Suprapubic skin (tissue), 3 donors: ENCODE results near the gene KRTAP1-3.

Experiments
- EP300 ChIP-seq: sonication (generic); formaldehyde crosslinking; IDR thresholded peaks from one replicate; pipeline ENCODE4 v1.6.1; 2017; ENCODE audit warnings: antibody characterized with exemption
- TF ChIP-seq, protein P1 (sequence below), 2 donors: fragments of 200-600 bp in 1 of 2; fragments of 450-650 bp in 1 of 2; sonication (generic) in 1 of 2; IDR thresholded peaks; one replicate each; pipeline ENCODE4 v1.5.1; 2016 to 2019; ENCODE audit warnings: antibody characterized with exemption in 2 of 2, mild to moderate bottlenecking in 1 of 2, moderate library complexity in 1 of 2

GRCh38 chr17:41049110-41049509 is 14.4 kb upstream of the KRTAP1-3 start:
- TF ChIP-seq EP300, result no peak
- TF ChIP-seq, protein P1, sequence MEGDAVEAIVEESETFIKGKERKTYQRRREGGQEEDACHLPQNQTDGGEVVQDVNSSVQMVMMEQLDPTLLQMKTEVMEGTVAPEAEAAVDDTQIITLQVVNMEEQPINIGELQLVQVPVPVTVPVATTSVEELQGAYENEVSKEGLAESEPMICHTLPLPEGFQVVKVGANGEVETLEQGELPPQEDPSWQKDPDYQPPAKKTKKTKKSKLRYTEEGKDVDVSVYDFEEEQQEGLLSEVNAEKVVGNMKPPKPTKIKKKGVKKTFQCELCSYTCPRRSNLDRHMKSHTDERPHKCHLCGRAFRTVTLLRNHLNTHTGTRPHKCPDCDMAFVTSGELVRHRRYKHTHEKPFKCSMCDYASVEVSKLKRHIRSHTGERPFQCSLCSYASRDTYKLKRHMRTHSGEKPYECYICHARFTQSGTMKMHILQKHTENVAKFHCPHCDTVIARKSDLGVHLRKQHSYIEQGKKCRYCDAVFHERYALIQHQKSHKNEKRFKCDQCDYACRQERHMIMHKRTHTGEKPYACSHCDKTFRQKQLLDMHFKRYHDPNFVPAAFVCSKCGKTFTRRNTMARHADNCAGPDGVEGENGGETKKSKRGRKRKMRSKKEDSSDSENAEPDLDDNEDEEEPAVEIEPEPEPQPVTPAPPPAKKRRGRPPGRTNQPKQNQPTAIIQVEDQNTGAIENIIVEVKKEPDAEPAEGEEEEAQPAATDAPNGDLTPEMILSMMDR (IDR thresholded peaks at IDR 0.05), result no peak
